Chondrocyte (in vitro differentiated cells): Measurements from ENCODE around the gene REPS1. TPM values are rescaled to one million over a fixed set of nuclear protein-coding genes. Genes with fewer than 3 reads are reported as not detected.
"Not testable (repeated sequence)": the region's sequence is repeated elsewhere in the genome, so short reads cannot be mapped to it uniquely, and the experiment has no call there.

Source experiments
- DNase-seq: peaks from one replicate; pipeline ENCODE4 v3.0.0; 2021; ENCODE audit warnings: mixed read lengths, low spot score
- H3K27ac Mint-ChIP-seq: one replicate; pipeline ENCODE4 v1.8.0; 2021; ENCODE audit warnings: mild to moderate bottlenecking, moderate library complexity, mixed read lengths; ENCODE audit not compliant: unreplicated experiment
- H3K27me3 Mint-ChIP-seq: 2 replicates; pipeline ENCODE4 v1.8.0; 2021; ENCODE audit warnings: low read depth, mixed read lengths
- H3K36me3 Mint-ChIP-seq: 2 replicates; pipeline ENCODE4 v1.8.0; 2021; ENCODE audit warnings: low read depth, mixed read lengths
- H3K4me1 Mint-ChIP-seq: 2 replicates; pipeline ENCODE4 v1.8.0; 2021; ENCODE audit warnings: low read depth, mild to moderate bottlenecking, mixed read lengths
- H3K4me3 Mint-ChIP-seq: one replicate; pipeline ENCODE4 v1.8.0; 2021; ENCODE audit warnings: mild to moderate bottlenecking, moderate library complexity, mixed read lengths; ENCODE audit not compliant: unreplicated experiment
- H3K9me3 Mint-ChIP-seq: 2 replicates; pipeline ENCODE4 v1.8.0; 2021; ENCODE audit warnings: low read depth, mixed read lengths
- total RNA-seq: library from RNA; stranded (reverse); gene quantifications from 3 replicates; pipeline ENCODE4 v1.2.1, GENCODE V29; 2021
- TF ChIP-seq, protein P1 (sequence below): fragments of 200-600 bp; sonication (generic); IDR thresholded peaks from 2 replicates; pipeline ENCODE4 v1.5.0; 2021; ENCODE audit warnings: antibody characterized with exemption, mild to moderate bottlenecking, moderate library complexity

Gene REPS1
- total RNA-seq, 1 donor from 2014 or later: 26.5 TPM

DNA sequence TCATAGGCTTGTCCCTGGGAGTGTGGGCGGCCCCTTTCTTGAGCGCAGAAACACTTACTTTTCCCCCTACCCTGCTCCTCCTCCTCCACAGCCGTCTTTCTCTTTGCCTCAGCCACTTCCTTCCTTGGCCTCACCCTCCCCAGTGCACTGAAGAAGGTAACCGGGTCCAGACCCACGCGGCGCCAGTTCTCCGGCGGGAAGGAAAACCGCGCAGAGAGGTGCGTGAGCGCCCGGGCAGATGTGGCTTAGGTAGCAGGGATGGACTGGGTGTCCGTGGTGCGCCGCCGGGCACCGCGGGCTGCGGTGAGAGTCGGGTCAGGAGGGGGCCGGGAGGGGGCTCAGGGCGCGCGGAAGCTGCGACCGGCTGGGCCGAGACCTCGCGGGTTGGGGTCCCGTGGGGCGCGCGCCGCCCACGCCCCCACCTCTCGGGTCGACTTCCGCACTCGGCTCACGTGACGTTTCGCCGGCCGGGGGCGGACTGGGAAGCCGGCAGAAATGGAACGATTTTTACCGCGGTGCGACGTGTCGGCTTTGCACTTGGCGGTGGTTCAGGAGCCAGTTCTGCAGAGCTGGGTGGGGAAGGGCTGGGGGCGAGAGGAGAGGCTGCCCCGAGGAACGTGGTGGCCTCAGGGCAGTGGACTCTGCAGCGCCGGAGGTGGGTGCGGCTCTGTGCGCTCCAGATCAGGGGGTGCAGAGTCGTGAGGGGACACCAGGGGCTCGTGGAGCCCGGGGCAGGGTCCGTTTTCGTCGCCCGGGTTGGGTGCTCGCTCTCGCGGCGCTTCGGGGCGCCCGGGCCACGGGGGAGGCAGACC is 40.8 kb upstream of the REPS1 start, which contains the start of gene ABRACL:
ABRACL (plus strand) TSS at position 88 of the 812 bp plus-strand sequence. CDS start 5,416 bp downstream, outside the sequence.
- TF ChIP-seq, protein P1, sequence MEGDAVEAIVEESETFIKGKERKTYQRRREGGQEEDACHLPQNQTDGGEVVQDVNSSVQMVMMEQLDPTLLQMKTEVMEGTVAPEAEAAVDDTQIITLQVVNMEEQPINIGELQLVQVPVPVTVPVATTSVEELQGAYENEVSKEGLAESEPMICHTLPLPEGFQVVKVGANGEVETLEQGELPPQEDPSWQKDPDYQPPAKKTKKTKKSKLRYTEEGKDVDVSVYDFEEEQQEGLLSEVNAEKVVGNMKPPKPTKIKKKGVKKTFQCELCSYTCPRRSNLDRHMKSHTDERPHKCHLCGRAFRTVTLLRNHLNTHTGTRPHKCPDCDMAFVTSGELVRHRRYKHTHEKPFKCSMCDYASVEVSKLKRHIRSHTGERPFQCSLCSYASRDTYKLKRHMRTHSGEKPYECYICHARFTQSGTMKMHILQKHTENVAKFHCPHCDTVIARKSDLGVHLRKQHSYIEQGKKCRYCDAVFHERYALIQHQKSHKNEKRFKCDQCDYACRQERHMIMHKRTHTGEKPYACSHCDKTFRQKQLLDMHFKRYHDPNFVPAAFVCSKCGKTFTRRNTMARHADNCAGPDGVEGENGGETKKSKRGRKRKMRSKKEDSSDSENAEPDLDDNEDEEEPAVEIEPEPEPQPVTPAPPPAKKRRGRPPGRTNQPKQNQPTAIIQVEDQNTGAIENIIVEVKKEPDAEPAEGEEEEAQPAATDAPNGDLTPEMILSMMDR: no peak
- no peak for DNase-seq
- Mint-ChIP-seq H3K27me3 (no peaks in the 10 kb centered on the region), H3K36me3 (peaks cover 3% of the 10 kb centered on the region), H3K9me3 (no peaks in the 10 kb centered on the region), H3K4me1 (peaks cover 11% of the 10 kb centered on the region), H3K4me3 (no peak within 1 kb of the TSS), H3K27ac (peak within 1 kb of the TSS; percentile 92)

DNA sequence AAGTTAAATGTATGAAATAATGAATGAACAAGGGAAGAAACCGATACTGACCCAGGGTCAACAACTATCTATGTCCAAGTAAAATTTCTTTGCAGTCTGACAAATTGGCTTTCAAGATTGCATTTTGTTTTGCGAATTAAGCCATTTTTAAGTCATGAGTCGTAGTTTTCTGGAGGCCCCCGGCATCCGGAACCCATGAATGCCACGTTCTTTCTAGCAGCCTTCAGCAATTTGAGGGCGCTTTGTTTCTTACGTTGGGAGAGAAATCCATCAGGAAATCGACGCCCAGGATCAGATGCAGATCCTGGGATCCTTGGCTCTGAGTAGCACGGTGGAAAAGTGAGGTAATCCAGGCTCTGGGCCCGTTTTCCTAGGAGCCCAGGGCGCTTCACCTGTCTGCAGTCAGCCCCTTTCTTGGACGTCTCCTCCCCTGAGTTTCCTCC is 40.2 kb upstream of the REPS1 start:
- Mint-ChIP-seq H3K27ac (peak overlapping the region; percentile 92), H3K36me3 (no peaks in the 10 kb centered on the region), H3K27me3 (no peaks in the 10 kb centered on the region), H3K4me3 (no peak overlapping the region), H3K9me3 (no peaks in the 10 kb centered on the region), H3K4me1 (peaks cover 11% of the 10 kb centered on the region)
- DNase-seq: no peak
- TF ChIP-seq, protein P1: no peak

DNA sequence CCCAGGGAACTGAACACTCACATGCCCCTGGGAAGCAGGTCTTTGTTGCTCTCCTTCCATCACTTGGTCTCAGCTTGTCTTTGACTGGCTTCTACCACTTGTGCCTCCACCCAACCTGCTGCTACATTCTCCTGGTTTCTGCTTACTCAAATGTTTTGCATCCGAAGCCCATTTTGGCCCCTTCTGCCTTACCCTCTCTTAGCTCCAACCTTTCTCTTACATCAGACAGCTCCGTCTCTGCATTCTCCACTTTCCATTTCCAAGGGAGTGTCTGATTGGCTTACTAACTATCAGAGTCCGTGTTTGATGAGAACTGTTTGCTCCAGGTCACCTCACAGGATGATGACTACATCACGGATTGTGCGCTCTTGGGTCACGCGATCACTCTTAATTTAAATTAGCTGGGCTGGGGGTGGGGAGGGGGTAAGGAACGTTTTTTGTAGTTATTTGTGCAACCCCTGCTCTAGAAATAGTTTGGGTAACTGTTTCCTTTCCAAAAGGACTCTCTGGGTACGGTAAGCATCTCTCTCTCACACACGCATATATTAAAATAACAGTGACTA is 39.6 kb upstream of the REPS1 start:
- DNase-seq: no peak
- TF ChIP-seq, protein P1: no peak
- H3K36me3 Mint-ChIP-seq: no peaks in the 10 kb centered on the region

DNA sequence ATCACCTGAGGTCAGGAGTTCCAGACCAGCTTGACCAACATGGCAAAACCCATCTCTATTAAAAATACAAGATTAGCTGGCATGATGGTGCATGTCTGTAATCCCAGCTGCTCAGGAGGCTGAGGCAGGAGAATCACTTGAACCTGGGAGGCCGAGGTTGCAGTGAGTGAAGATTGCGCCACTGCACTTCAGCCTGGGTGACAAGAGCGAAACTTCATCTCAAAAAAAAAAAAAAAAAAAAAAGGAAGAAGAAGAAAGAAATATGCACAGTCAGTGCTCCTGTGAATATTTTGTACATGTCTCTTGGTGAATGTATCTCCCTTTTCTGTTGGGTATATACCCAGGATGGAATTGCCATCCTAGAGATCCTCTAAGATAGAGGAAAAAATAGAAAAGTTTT is 37.4 kb upstream of the REPS1 start:
- H3K27ac Mint-ChIP-seq, H3K9me3 Mint-ChIP-seq, DNase-seq, H3K36me3 Mint-ChIP-seq, H3K27me3 Mint-ChIP-seq, H3K4me3 Mint-ChIP-seq: not testable (repeated sequence)
- H3K4me1 Mint-ChIP-seq: peaks cover 11% of the 10 kb centered on the region

More for the DNA sequence above, 39.6 kb upstream of the REPS1 start:
- Mint-ChIP-seq H3K27ac (peak overlapping the region; percentile 92), H3K4me3 (no peak overlapping the region), H3K4me1 (peaks cover 11% of the 10 kb centered on the region), H3K9me3 (no peaks in the 10 kb centered on the region), H3K27me3 (no peaks in the 10 kb centered on the region)

DNA sequence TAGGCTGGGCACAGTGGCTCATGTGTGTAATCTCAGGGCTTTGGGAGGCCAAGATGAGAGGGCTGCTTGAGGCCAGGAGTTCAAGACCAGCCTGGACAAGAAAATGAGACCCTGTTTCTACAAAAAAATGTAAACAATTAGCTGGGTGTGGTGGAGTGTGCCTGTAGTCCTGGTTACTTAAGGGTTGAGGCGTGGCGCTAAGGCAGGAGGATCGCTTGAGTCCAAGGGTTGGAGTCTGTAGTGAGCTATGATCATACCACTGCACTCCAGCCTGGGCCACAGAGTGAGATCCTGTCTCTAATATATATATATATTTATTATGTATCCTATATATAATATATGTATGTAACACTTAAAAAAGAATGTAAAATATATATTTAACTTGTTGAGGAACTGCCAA is 32.6 kb upstream of the REPS1 start:
- H3K4me3 Mint-ChIP-seq: no peak overlapping the region
- no peaks in the 10 kb centered on the region for H3K36me3 Mint-ChIP-seq
- H3K27ac Mint-ChIP-seq: no peak overlapping the region
- no peaks in the 10 kb centered on the region for H3K9me3 Mint-ChIP-seq
- TF ChIP-seq, protein P1: no peak
- no peaks in the 10 kb centered on the region for H3K4me1 Mint-ChIP-seq
- no peaks in the 10 kb centered on the region for H3K27me3 Mint-ChIP-seq
- no peak for DNase-seq
